SU-DHL-6 (cell line): ENCODE data around the gene KCND3.

Experiments
- EZH2phosphoT487 ChIP-seq: fragments of 200-600 bp; sonication (generic), shearing (Covaris generic); conservative IDR thresholded peaks from 2 replicates; pipeline ENCODE4 v1.6.1; 2018; ENCODE audit warnings: mild to moderate bottlenecking, antibody characterized with exemption, low read length, moderate library complexity, mixed read lengths
- TF ChIP-seq, protein P1 (sequence below): fragments of 200-600 bp; sonication (generic); IDR thresholded peaks from one replicate; pipeline ENCODE4 v1.5.1; 2017; ENCODE audit warnings: antibody characterized with exemption, mild to moderate bottlenecking, low read length, moderate library complexity; ENCODE audit not compliant: insufficient read depth, poor library complexity, severe bottlenecking

DNA sequence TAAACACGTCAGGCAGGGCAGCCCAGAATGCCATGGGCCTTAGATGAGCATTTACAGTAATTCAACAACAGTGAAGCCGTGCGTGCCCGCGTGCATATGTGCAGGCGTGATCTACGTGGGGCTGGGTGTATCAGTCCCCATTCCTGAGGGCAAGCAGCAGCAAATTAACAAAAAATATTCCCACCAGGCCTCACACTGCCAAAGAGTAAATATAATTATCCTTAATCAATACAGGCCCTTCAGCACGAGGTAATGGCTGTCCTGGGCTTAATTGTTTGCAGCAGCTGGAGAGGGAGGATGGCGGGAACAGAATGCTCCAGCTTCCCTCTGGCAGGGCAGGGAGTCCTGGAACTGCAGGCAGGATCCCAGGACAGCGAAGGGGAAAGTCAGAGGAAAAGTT lies 142.0 kb downstream of the KCND3 start:
- TF ChIP-seq, protein P1, sequence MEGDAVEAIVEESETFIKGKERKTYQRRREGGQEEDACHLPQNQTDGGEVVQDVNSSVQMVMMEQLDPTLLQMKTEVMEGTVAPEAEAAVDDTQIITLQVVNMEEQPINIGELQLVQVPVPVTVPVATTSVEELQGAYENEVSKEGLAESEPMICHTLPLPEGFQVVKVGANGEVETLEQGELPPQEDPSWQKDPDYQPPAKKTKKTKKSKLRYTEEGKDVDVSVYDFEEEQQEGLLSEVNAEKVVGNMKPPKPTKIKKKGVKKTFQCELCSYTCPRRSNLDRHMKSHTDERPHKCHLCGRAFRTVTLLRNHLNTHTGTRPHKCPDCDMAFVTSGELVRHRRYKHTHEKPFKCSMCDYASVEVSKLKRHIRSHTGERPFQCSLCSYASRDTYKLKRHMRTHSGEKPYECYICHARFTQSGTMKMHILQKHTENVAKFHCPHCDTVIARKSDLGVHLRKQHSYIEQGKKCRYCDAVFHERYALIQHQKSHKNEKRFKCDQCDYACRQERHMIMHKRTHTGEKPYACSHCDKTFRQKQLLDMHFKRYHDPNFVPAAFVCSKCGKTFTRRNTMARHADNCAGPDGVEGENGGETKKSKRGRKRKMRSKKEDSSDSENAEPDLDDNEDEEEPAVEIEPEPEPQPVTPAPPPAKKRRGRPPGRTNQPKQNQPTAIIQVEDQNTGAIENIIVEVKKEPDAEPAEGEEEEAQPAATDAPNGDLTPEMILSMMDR, result no peak
- no peak for TF ChIP-seq EZH2phosphoT487
